ENCODE results near the gene CALY. TPM values are rescaled to one million over a fixed set of nuclear protein-coding genes. Genes with fewer than 3 reads are reported as not detected.

Gene CALY
- total and polyA plus RNA-seq, 2 experiments from 2014 or later: 12.3 to 16.3 TPM

- no peaks in the 10 kb centered on the region for H3K27me3 ChIP-seq
- H3K4me1 ChIP-seq (ENCODE audit: low read depth): no peaks in the 10 kb centered on the region
- H3K36me3 ChIP-seq: peaks cover 50% of the 10 kb centered on the region
- DNase-seq (ENCODE audit: low read depth in 1 of 2, low spot score in 1 of 2): no peak
- H3K4me3 ChIP-seq: no peak overlapping the region
- TF ChIP-seq CTCF (IDR thresholded peaks at IDR 0.05; ENCODE audit: low read depth, low read length): no peak
- no peaks in the 10 kb centered on the region for H3K9me3 ChIP-seq (ENCODE audit: low read depth)
- H3K27ac ChIP-seq: no peak overlapping the region
Observed at GRCh38 chr10:133364645-133365431, 28.1 kb upstream of the CALY start.

- peaks cover 5% of the 10 kb centered on the region for H3K4me1 ChIP-seq (ENCODE audit: low read depth)
- no peak overlapping the region for H3K4me3 ChIP-seq
- H3K36me3 ChIP-seq: peaks cover 35% of the 10 kb centered on the region
- no peaks in the 10 kb centered on the region for H3K27me3 ChIP-seq
- no peak overlapping the region for H3K27ac ChIP-seq
- DNase-seq (ENCODE audit: low read depth in 1 of 2, low spot score in 1 of 2): no peak
- no peaks in the 10 kb centered on the region for H3K9me3 ChIP-seq (ENCODE audit: low read depth)
- TF ChIP-seq CTCF (IDR thresholded peaks at IDR 0.05; ENCODE audit: low read depth, low read length): no peak
Observed at GRCh38 chr10:133362846-133363245, 26.1 kb upstream of the CALY start.

- peaks cover 5% of the 10 kb centered on the region for H3K4me1 ChIP-seq (ENCODE audit: low read depth)
- no peak overlapping the region for H3K4me3 ChIP-seq
- no peaks in the 10 kb centered on the region for H3K9me3 ChIP-seq (ENCODE audit: low read depth)
- DNase-seq (ENCODE audit: low read depth in 1 of 2, low spot score in 1 of 2): no peak
- peaks cover 33% of the 10 kb centered on the region for H3K36me3 ChIP-seq
- no peak for TF ChIP-seq CTCF (IDR thresholded peaks at IDR 0.05; ENCODE audit: low read depth, low read length)
- H3K27ac ChIP-seq: peak overlapping the region; percentile 34
- H3K27me3 ChIP-seq: no peaks in the 10 kb centered on the region
Observed at GRCh38 chr10:133361773-133362441, 25.2 kb upstream of the CALY start.

GRCh38 chr10:133361227-133361626, 24.5 kb upstream of the CALY start:
- H3K27me3 ChIP-seq: no peaks in the 10 kb centered on the region

More at GRCh38 chr10:133361227-133361626, 24.5 kb upstream of the CALY start:
- DNase-seq (ENCODE audit: low read depth in 1 of 2, low spot score in 1 of 2): no peak
- no peak for TF ChIP-seq CTCF (IDR thresholded peaks at IDR 0.05; ENCODE audit: low read depth, low read length)
- H3K4me3 ChIP-seq: no peak overlapping the region
- peak overlapping the region; percentile 34 for H3K27ac ChIP-seq
- H3K36me3 ChIP-seq: peaks cover 27% of the 10 kb centered on the region
- no peaks in the 10 kb centered on the region for H3K9me3 ChIP-seq (ENCODE audit: low read depth)
- H3K4me1 ChIP-seq (ENCODE audit: low read depth): peaks cover 5% of the 10 kb centered on the region
